ENCODE measurements around the gene GRB7. TPM values are rescaled to one million over a fixed set of nuclear protein-coding genes. Genes with fewer than 3 reads are reported as not detected.

GRB7 gene
- total RNA-seq, 5 donors from 2014 or later (not counting 1 experiment from before 2014, with no cell fraction given), result 0.19 to 0.41 (median 0.30) TPM; not detected in 2

GRCh38 chr17:39777534-39778365 lies 40.0 kb downstream of the GRB7 start:
- POLR2A ChIA-PET, result interaction anchor here in 1 of 2 donors (0.5 to 0.6 kb wide), 2 partner anchors 35 to 82 kb away, joined by 3 to 5 read pairs; no protein-coding TSS in a partner anchor
- DNase-seq, result peak in 3 of 35 experiments; percentile 9 to 64 (median 18)
- no peaks in the 10 kb centered on the region for H3K27me3 Mint-ChIP-seq

GRCh38 chr17:39781031-39781860 lies 43.5 kb downstream of the GRB7 start:
- H3K4me3 ChIP-seq (ENCODE audit: control insufficient read depth in 1 of 2, extremely low read depth in 1 of 2, low read length in 1 of 2), result no peak overlapping the region
- Mint-ChIP-seq H3K27ac (peak overlapping the region; percentile 89 to 91), H3K4me3 (peak overlapping the region; percentile 3 to 52 (median 21)), H3K4me1 (peaks cover 81 to 84% (median 81%) of the 10 kb centered on the region in 3 donors), H3K36me3 (peaks cover 40% of the 10 kb centered on the region), H3K9me3 (no peaks in the 10 kb centered on the region), H3K27me3 (no peaks in the 10 kb centered on the region)
- no peaks in the 10 kb centered on the region for H3K9me3 ChIP-seq
- POLR2A ChIA-PET, result interaction anchor here (0.5 to 0.6 kb wide), 3 partner anchors 79 to 115 kb away, joined by 3 to 8 read pairs (median 4); no protein-coding TSS in a partner anchor
- peaks cover 27 to 48% of the 10 kb centered on the region in 2 experiments for H3K4me1 ChIP-seq (ENCODE audit: control insufficient read depth in 1 of 2, extremely low read depth in 1 of 2, insufficient read depth in 2 of 2, low read length in 2 of 2)
- ATAC-seq (replicated peaks in 1 of 4) (no peak), DNase-seq (peak in 1 of 35 experiments; percentile 49)
- WGBS (ENCODE audit: insufficient coverage), result 17% methylated on average over 1 of the region's 6 CpGs
- CTCF ChIA-PET, result interaction anchor here in 1 of 2 donors (0.6 to 1.5 kb wide), 5 partner anchors 26 to 176 kb away, joined by 3 to 4 read pairs (median 3); partner anchors contain the start of gene MIEN1
- H3K27ac ChIP-seq (ENCODE audit: low read length), result peak overlapping the region; percentile 91
- H3K27me3 ChIP-seq (replicated peaks in 1 of 2; ENCODE audit: control insufficient read depth in 2 of 2, extremely low read depth in 1 of 2, insufficient read depth in 2 of 2, low read length in 1 of 2), result no peaks in the 10 kb centered on the region
- peaks cover 2 to 19% of the 10 kb centered on the region in 2 donors for H3K36me3 ChIP-seq (ENCODE audit: control insufficient read depth in 2 of 2, extremely low read depth in 1 of 2, insufficient read depth in 1 of 2, low read length in 1 of 2)

More at GRCh38 chr17:39777534-39778365, 40.0 kb downstream of the GRB7 start:
- peak; percentile 52 to 69 (median 62) for ATAC-seq (replicated peaks in 1 of 4)
- WGBS (ENCODE audit: insufficient coverage), result 0% methylated on average over 1 of the region's 11 CpGs
- Histone ChIP-seq H3K27ac (ENCODE audit: low read length) (peak overlapping the region; percentile 91), H3K36me3 (ENCODE audit: control insufficient read depth in 2 of 2, extremely low read depth in 1 of 2, insufficient read depth in 1 of 2, low read length in 1 of 2) (peaks cover 2 to 10% of the 10 kb centered on the region in 2 donors), H3K9me3 (no peaks in the 10 kb centered on the region), H3K4me3 (ENCODE audit: control insufficient read depth in 1 of 2, extremely low read depth in 1 of 2, low read length in 1 of 2) (peak overlapping the region; percentile 55 to 67), H3K27me3 (replicated peaks in 1 of 2; ENCODE audit: control insufficient read depth in 2 of 2, extremely low read depth in 1 of 2, insufficient read depth in 2 of 2, low read length in 1 of 2) (no peaks in the 10 kb centered on the region), H3K4me1 (ENCODE audit: control insufficient read depth in 1 of 2, extremely low read depth in 1 of 2, insufficient read depth in 2 of 2, low read length in 2 of 2) (peaks cover 52 to 66% of the 10 kb centered on the region in 2 experiments)
- peak overlapping the region; percentile 93 to 99 for H3K27ac Mint-ChIP-seq
- no peaks in the 10 kb centered on the region for H3K9me3 Mint-ChIP-seq
- H3K4me3 Mint-ChIP-seq, result peak overlapping the region; percentile 79 to 86 (median 84)
- peaks cover 88 to 93% (median 88%) of the 10 kb centered on the region in 3 donors for H3K4me1 Mint-ChIP-seq
- CTCF ChIA-PET, result interaction anchor here (0.6 to 2.9 kb wide), 8 partner anchors 15 to 224 kb away, joined by 3 to 8 read pairs (median 4); no protein-coding TSS in a partner anchor
- peaks cover 31% of the 10 kb centered on the region for H3K36me3 Mint-ChIP-seq

- DNase-seq (no peak), ATAC-seq (replicated peaks in 1 of 4) (no peak)
- Mint-ChIP-seq H3K27me3 (no peaks in the 10 kb centered on the region), H3K4me3 (peak overlapping the region in 2 of 3 donors; percentile 2 to 36), H3K36me3 (peaks cover 37% of the 10 kb centered on the region), H3K9me3 (no peaks in the 10 kb centered on the region), H3K27ac (peak overlapping the region; percentile 89 to 91), H3K4me1 (peaks cover 77 to 78% (median 78%) of the 10 kb centered on the region in 3 donors)
- POLR2A ChIA-PET, result interaction anchor here in 1 of 2 donors (0.5 to 0.6 kb wide), 2 partner anchors 78 to 114 kb away, joined by 3 to 4 read pairs; no protein-coding TSS in a partner anchor
- Histone ChIP-seq H3K36me3 (ENCODE audit: control insufficient read depth in 2 of 2, extremely low read depth in 1 of 2, insufficient read depth in 1 of 2, low read length in 1 of 2) (peaks cover 2 to 22% of the 10 kb centered on the region in 2 donors), H3K4me1 (ENCODE audit: control insufficient read depth in 1 of 2, extremely low read depth in 1 of 2, insufficient read depth in 2 of 2, low read length in 2 of 2) (peaks cover 24 to 52% of the 10 kb centered on the region in 2 experiments), H3K27me3 (replicated peaks in 1 of 2; ENCODE audit: control insufficient read depth in 2 of 2, extremely low read depth in 1 of 2, insufficient read depth in 2 of 2, low read length in 1 of 2) (no peaks in the 10 kb centered on the region), H3K27ac (ENCODE audit: low read length) (peak overlapping the region; percentile 91), H3K9me3 (no peaks in the 10 kb centered on the region), H3K4me3 (ENCODE audit: control insufficient read depth in 1 of 2, extremely low read depth in 1 of 2, low read length in 1 of 2) (no peak overlapping the region)
- CTCF ChIA-PET, result no interaction called here
- WGBS (ENCODE audit: insufficient coverage), result no CpG with 5 or more reads among the region's 2 CpGs
Observed at GRCh38 chr17:39781861-39782213, 44.1 kb downstream of the GRB7 start.

- Histone ChIP-seq H3K4me1 (ENCODE audit: control insufficient read depth in 1 of 2, extremely low read depth in 1 of 2, insufficient read depth in 2 of 2, low read length in 2 of 2) (peaks cover 18 to 52% of the 10 kb centered on the region in 2 experiments), H3K36me3 (ENCODE audit: control insufficient read depth in 2 of 2, extremely low read depth in 1 of 2, insufficient read depth in 1 of 2, low read length in 1 of 2) (peaks cover 2 to 28% of the 10 kb centered on the region in 2 donors), H3K27ac (ENCODE audit: low read length) (peak overlapping the region; percentile 91), H3K9me3 (no peaks in the 10 kb centered on the region), H3K4me3 (ENCODE audit: control insufficient read depth in 1 of 2, extremely low read depth in 1 of 2, low read length in 1 of 2) (no peak overlapping the region), H3K27me3 (replicated peaks in 1 of 2; ENCODE audit: control insufficient read depth in 2 of 2, extremely low read depth in 1 of 2, insufficient read depth in 2 of 2, low read length in 1 of 2) (no peaks in the 10 kb centered on the region)
- ChIA-PET POLR2A (interaction anchor here (0.6 kb wide), 2 partner anchors 31 to 47 kb away, joined by 3 to 4 read pairs; no protein-coding TSS in a partner anchor), CTCF (interaction anchor here (0.5 to 1.0 kb wide), 2 partner anchors 11 to 27 kb away, joined by 3 to 5 read pairs; no protein-coding TSS in a partner anchor)
- 83% methylated on average over 3 of the region's 4 CpGs for WGBS (ENCODE audit: insufficient coverage)
- H3K27ac Mint-ChIP-seq, result peak overlapping the region; percentile 89 to 91
- no peak for DNase-seq
- no peaks in the 10 kb centered on the region for H3K9me3 Mint-ChIP-seq
- H3K4me3 Mint-ChIP-seq, result peak overlapping the region in 1 of 3 donors; percentile 36
- H3K27me3 Mint-ChIP-seq, result no peaks in the 10 kb centered on the region
- H3K4me1 Mint-ChIP-seq, result peaks cover 78 to 79% (median 79%) of the 10 kb centered on the region in 3 donors
- ATAC-seq (replicated peaks in 1 of 4), result no peak
- H3K36me3 Mint-ChIP-seq, result peaks cover 43% of the 10 kb centered on the region
Observed at GRCh38 chr17:39782481-39782880, 44.7 kb downstream of the GRB7 start.

GRCh38 chr17:39782980-39783379 lies 45.2 kb downstream of the GRB7 start:
- H3K27me3 Mint-ChIP-seq, result no peaks in the 10 kb centered on the region
- Histone ChIP-seq H3K9me3 (no peaks in the 10 kb centered on the region), H3K27ac (ENCODE audit: low read length) (peak overlapping the region; percentile 91), H3K4me3 (ENCODE audit: control insufficient read depth in 1 of 2, extremely low read depth in 1 of 2, low read length in 1 of 2) (no peak overlapping the region), H3K4me1 (ENCODE audit: control insufficient read depth in 1 of 2, extremely low read depth in 1 of 2, insufficient read depth in 2 of 2, low read length in 2 of 2) (peaks cover 15 to 52% of the 10 kb centered on the region in 2 experiments), H3K27me3 (replicated peaks in 1 of 2; ENCODE audit: control insufficient read depth in 2 of 2, extremely low read depth in 1 of 2, insufficient read depth in 2 of 2, low read length in 1 of 2) (no peaks in the 10 kb centered on the region), H3K36me3 (ENCODE audit: control insufficient read depth in 2 of 2, extremely low read depth in 1 of 2, insufficient read depth in 1 of 2, low read length in 1 of 2) (peaks cover 2 to 33% of the 10 kb centered on the region in 2 donors)
- peaks cover 78 to 79% (median 79%) of the 10 kb centered on the region in 3 donors for H3K4me1 Mint-ChIP-seq
- H3K4me3 Mint-ChIP-seq, result peak overlapping the region in 1 of 3 donors; percentile 36
- ChIA-PET CTCF (interaction anchor here in 1 of 2 donors (1.0 kb wide), 1 partner anchor 28 kb away, joined by 3 read pairs; no protein-coding TSS in a partner anchor), POLR2A (interaction anchor here (0.6 kb wide), 2 partner anchors 32 to 47 kb away, joined by 3 to 4 read pairs; no protein-coding TSS in a partner anchor)
- peak in 1 of 4 experiments; percentile 17 for ATAC-seq (replicated peaks in 1 of 4)
- H3K27ac Mint-ChIP-seq, result peak overlapping the region; percentile 89 to 91
- no peak for DNase-seq
- peaks cover 45% of the 10 kb centered on the region for H3K36me3 Mint-ChIP-seq
- no peaks in the 10 kb centered on the region for H3K9me3 Mint-ChIP-seq
- WGBS (ENCODE audit: insufficient coverage), result 100% methylated on average over 1 of the region's 1 CpG

Measured in T-cell (primary cell).